Measurements from ENCODE around the gene MELTF. TPM values are rescaled to one million over a fixed set of nuclear protein-coding genes. Genes with fewer than 3 reads are reported as not detected.

MELTF gene
- total RNA-seq, 1 experiment from 2014 or later = 9.2 TPM

DNA sequence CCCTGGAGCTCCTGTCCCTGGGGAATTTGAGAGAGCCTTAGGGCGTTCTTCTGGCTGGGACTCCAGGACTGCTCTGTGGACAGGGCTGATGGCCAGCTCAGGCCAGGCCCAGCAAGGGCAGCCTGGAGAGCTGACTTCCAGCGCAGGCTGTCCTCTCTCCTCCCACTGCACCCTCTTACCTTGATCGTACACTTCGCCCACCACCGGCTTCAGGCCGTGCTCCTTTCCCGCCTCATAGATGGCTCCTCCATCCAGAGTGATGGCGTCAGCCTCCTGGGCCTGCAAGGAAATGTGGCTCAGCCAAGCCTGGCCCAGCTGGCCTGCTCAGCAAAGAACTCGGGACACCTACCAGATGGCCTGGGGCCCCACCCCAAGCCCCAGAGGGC lies 3.1 kb downstream of the MELTF start:
- no peak overlapping the region for H3K27ac Mint-ChIP-seq
- no peak overlapping the region; a peak in 1 of 5 replicates for H3K4me3 Mint-ChIP-seq
- TF ChIP-seq CTCF (conservative IDR thresholded peaks at IDR 0.05) = no peak
- Histone ChIP-seq H2BK120ac (ENCODE audit: low read depth, low read length, poor library complexity, severe bottlenecking) (no peak overlapping the region), H3K79me1 (ENCODE audit: insufficient read depth, low read depth, low read length, poor library complexity, severe bottlenecking) (no peaks in the 10 kb centered on the region), H4K20me1 (ENCODE audit: control insufficient read depth, insufficient read depth, insufficient read length) (no peaks in the 10 kb centered on the region), H3K4me2 (ENCODE audit: insufficient read depth, insufficient read length, low read length) (no peak overlapping the region), H4K8ac (replicated peaks; ENCODE audit: insufficient read length, low read depth, low read length) (no peak overlapping the region), H3K9me3 (ENCODE audit: control insufficient read depth, low read depth, low read length) (no peaks in the 10 kb centered on the region), H2BK15ac (ENCODE audit: low read depth, low read length) (no peak overlapping the region), H3K23me2 (ENCODE audit: insufficient read length, low read depth, low read length, poor library complexity, severe bottlenecking) (no peaks in the 10 kb centered on the region), H2AK5ac (ENCODE audit: insufficient read length, low read length) (no peak overlapping the region), H2AFZ (ENCODE audit: low read length) (no peak overlapping the region), H3K27ac (ENCODE audit: insufficient read length, low read depth, low read length) (no peak overlapping the region), H3K14ac (ENCODE audit: insufficient read depth, low read length) (no peak overlapping the region), H2BK5ac (ENCODE audit: insufficient read length, low read length) (no peak overlapping the region), H3K79me2 (ENCODE audit: insufficient read depth, low read length) (no peaks in the 10 kb centered on the region), H4K91ac (ENCODE audit: insufficient read length, low read depth, low read length) (no peak overlapping the region), H4K5ac (ENCODE audit: insufficient read length, low read depth, low read length) (no peak overlapping the region), H3K9ac (ENCODE audit: extremely low read depth, insufficient read length, low read length) (no peak overlapping the region), H3K27me3 (ENCODE audit: insufficient read depth, low read length) (no peaks in the 10 kb centered on the region; the same call in 1 of the 2 replicates), H3K23ac (ENCODE audit: insufficient read length, low read depth, low read length) (no peak overlapping the region), H3K4ac (ENCODE audit: low read depth, low read length) (no peak overlapping the region), H3T11ph (ENCODE audit: low read length) (no peak overlapping the region), H3K56ac (ENCODE audit: insufficient read length, low read depth, low read length) (no peak overlapping the region), H3K18ac (ENCODE audit: insufficient read length, low read depth, low read length) (no peak overlapping the region), H2BK20ac (ENCODE audit: low read depth, low read length, poor library complexity, severe bottlenecking) (no peak overlapping the region), H2BK12ac (ENCODE audit: insufficient read length, low read depth, low read length) (no peak overlapping the region), H3K4me1 (ENCODE audit: insufficient read depth, low read length) (no peaks in the 10 kb centered on the region; the same call in 1 of the 2 replicates)
- no peaks in the 10 kb centered on the region for H3K9me3 Mint-ChIP-seq
- H3K36me3 Mint-ChIP-seq (ENCODE audit: insufficient read depth in 1 of 3, low read depth in 3 of 3) = peaks cover 0 to 7% (median 0%) of the 10 kb centered on the region in 3 experiments; a peak in 1 of 7 replicates
- no CpG with 5 or more reads among the region's 9 CpGs for WGBS (ENCODE audit: extremely low coverage, insufficient read length, low lambda C conversion rate)
- H3K4me1 Mint-ChIP-seq = peaks cover 21 to 29% of the 10 kb centered on the region in 2 experiments
- H3K27me3 Mint-ChIP-seq (ENCODE audit: low read depth) = peaks cover 32% of the 10 kb centered on the region
- no peak for DNase-seq

Measured in H9 (cell line).